ENCODE data around the gene GSN.
A peak's percentile ranks its signal among the peaks of the same experiment; 100 is the strongest.

The GSN gene

DNA sequence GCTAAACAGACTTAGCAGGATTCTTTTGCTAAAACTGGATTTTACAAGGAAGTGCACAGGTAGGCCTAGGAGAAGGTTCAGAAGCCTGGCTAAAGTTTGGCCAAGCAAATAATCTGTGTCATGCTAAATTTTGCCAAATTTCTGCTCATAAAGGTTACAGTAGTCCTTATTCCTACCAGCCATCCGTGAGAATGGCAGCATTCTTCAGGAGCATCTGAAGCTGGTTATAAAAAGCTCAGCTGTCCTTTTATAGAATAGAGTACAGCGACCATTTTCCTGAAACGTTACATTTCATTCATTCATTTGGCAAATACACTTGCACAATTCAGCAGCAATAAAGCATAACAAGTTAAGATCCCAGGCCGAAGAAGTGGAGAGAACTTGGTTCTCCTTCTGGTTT lies 6.9 kb downstream of the GSN start:
- no peak for DNase-seq

DNA sequence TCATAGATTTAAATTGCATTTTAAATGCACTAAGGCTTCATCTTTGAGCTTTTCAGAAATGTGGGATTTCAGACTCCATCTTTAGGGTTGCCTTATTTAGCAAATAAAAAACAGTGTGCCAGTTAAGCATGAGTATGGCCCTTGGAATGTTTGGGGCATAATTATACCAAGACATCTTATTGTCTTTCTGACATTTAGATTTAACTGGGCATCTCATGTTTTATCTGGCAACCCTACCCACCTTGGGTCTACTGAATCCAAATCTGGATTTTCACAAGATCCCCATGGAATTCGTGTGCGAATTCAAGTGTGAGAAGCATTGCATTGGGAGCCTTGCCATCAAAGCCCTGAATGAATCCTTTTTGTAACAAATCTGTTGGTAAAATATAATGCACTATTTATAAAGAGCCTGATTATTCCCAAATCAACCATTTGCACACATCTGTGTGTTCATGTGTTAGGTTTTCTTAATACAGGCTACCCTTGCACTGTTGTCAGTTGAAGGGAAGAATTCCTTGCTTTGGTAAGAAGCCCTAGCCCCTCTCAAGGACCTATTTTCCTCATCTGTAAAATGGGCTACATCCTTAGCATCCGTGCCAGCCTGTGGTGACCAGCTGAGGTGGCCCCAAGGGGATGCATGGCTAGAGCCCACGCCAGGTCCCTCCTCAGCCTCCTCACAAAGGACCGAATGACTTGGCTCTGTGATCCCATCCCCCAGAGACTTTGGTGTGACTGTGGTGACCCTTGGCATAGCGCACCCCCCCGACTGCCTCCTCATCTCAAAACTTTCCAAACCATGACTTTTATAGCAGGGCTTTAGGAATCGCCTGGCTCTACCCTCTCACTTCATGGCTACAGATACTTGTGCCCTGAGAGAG lies 8.1 kb downstream of the GSN start:
- DNase-seq: no peak

DNA sequence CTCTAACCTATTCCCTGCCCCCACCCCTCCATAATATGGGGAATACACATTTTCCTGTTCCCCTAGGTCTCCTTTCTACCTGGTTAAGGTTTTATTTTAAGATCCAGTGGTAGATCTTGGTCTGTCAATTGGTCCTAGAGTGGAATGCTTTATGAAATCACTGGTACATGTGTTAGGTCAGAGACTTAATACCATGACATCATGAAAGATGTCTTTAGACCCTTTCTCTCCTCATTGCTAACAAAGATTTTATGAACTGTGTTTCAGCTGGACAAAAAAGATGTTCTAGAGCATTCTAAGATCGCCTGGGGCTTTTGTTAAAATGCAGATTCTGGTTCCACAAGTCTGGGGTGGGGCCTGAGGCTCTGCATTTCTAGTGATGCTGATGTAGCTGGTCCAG lies 9.1 kb downstream of the GSN start:
- DNase-seq: no peak

DNA sequence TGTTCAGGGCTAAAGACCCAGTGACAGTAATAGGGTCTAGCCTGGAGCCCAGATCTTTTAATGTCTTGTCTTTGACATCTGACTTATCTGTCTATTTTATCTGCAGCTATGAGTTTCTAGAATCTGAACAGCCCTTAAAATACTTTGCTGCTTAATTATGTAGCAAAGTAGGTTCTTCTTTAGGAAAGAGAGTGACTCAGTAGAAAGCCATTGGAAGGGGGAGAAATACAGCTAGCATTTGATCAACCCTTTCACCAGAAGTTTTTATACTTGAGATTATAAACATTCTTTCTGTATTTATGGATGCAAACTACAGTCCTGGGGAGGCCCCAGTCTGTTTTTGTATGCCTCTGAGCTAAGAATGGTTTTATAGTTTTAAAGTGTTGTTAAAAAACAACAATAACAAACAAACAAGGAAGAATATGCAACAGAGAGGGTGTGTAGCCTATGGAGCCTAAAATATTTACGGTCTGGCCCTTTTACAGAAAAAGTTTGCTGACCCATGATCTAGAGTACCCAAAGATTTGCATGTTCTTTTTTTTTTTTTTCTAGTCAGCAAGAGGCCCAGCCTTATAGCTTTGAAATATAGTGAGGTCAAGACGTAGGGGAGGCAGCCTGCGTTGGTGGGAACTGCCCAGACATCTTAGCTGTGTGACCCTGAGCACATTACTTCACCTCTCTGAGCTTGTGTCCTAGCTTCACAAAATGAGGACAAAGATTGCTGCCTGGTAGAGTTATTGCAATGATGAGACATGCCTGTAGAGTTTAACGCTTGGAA lies 9.7 kb downstream of the GSN start:
- DNase-seq: no peak

DNA sequence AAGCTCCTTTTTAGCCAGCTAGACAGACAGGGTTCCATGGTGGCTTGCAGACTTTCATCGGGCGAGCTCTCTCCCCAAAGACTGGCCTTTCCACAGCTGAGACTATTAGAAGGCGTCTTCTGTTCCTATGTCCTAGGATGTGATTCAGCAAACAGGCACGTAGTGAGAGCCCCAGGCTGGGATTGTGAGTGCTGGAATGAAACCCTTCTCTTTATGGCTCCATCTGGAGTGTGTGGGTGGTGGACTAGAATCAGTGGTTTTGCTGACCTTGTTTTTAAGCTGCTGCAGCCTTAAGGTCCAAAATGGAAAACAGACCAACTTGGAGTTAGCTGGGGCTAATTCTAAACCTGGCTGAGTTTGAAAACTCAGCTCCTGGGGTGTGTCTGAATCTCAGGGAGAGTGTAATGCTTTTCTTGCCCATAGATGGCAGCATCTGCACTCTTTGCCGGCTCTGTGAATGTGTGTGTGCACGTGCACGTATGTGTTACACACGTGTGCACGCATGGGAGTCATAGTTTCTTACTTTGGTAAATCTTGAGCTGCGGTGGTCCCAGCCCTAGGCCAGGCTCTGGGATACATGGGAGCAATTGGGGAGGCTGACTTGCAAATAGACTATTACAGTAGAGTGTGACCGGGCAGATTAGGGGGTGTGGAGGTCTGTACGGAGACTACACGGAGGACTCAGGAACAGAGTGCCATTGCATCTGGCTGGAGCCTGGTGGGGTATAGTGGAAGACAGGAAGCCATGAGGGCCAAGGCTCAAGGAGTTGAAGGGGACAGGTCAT lies 10.7 kb downstream of the GSN start:
- peak; percentile 44 to 49 for DNase-seq

DNA sequence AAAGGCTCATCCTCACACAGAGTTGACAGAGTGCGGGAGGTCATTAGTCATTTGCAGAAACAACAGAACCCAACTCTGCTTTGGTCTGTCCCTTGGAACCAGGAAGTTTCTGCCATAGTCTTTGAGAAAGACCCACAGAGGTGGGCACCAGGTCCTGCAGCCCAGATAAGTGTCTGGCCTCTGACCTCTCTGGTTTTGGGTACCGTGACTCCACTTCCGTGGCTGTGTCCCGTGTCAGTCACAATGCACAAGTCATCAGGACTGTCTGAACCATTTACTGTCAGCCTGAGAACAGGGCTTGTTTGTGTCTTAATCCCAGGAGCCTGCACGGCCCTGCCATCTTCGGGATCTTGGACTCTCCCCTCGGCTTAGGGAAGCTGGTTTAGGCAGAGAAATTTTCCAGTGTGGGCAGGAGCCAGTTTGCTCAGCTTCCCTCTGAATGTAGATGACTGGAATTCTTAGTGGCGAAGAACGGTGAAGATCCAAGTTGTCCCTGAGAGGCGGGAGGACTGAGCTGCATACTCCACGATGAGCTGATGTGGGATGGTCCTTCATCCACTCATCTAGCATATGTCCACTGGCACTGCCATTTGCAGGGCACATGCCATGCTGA lies 11.9 kb downstream of the GSN start:
- no peak for DNase-seq

DNA sequence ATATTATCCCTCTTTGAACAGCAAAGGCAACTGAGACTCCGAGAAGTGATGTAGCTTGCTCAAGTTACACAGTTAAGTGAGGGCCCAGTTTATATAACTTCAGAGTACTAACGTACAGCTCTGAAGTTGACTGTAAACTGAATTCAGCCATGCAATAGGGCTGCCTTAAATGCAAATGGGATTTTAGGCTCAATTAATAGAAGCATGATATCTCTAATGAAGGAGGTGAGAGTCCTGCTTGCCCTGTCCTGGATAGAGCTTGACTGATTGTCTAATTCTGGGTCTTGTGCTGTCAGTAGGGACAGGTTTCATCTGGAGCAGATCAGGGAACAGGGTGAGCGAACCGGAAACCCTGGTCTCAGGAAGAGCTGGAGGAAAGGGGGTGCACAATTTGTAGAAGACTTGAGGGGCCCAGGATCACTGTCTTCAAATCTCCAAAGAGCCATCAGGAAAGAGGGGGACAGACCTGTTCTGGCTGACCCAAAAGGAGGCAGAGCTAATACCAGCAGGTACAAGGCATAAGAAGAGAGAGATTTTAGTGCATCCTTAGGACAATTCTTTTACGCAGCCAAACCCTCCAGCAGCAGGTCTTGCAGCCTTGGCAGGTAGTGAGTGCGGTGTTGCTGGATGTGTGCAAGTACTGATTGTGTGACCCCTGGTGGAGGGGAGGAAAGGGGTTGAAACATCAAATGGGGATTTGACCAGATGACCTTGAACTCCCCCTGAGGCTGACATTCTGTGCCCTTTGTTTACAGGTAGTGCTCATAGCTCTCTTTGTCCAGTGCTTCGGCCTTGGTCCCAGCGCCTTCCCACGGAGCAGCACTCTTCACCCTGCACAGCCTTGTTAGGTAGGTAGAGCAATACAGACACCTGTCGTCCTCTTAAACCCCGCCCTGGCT lies 13.0 kb downstream of the GSN start:
- DNase-seq: no peak

DNA sequence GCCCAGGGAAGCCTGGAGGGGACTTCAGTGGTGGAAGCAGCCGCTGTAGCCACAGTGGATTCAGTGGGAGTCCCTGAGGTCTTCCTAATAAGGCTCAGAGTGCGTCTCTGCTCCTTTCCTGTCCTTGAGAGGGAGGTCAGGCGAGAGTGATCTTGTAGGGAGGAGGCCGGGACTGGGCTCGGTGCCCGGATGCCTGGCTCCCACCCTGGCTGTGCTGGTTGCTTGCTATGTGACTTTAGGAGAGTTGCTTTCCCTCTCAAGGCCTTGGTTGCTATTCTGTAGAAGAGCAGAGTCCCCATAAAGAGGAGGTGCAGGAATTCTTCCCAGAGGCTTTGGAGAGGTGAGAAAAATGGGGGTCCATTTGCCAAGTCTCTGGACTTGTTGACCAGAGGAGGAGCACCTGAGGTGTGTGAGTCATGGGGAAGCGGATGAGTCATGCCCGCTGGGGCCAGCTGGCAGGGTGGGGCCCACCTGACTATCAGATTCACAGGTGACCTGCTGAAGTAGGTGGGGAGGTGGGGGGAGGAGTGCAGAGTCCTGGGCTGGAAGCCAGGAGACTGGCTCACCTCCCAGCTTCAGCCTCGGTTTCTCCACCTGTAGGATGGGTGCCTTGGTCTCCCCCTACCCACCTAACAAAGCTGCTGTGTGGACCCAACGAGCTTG lies 13.8 kb downstream of the GSN start:
- DNase-seq: no peak

DNA sequence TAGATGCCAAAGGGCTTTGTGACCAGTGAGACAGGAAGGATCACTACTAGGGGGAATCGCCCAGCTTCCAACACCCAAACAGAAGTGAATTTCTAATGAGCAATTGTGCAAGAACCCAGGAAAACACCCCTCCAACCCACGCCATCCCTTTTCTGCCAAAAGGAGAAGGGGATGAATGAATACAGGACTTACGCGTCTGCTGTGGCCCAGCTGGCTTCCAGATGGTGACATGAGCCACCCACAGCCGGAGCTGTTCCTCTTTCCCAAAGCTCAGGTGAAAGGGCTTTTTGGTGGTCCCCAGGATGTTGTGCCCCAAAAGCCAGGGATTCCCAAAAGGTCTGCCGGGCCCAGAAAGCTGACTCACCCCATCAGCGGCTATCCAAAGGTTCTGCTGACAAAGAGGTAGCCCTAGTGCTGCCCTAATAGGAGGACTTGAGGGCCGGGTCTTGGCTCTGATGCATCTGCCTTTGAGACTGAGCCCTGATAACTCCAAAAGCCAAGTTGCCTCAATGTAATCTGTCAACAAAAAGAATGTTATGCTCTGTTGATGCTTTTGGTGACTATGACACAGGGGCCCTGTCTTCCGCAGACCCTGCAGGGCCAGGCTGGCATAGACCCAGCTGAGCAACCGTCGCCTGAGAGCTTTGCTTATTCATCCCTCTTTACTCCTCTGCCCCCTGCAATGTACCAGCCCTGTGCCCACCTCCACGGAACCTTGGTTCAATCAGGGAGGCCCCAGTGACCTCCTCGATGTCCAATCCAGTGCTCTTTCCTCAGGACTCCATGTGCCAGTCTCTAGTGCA lies 14.5 kb downstream of the GSN start:
- DNase-seq: peak in 1 of 2 donors; percentile 24

DNA sequence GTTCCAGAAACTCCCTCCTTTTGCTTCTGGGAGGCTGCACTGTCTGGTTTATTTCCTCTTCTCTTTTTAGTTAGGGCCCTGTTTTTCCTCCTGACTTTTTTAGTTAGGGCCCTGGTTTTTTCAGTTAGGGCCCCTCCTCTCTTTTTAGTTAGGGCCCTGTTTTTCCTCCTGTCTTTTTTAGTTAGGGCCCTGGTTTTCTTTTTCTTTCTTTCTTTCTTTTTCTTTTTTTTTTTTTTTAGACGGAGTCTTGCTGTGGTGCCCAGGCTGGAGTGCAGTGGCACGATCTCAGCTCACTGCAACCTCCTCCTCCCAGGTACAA lies 15.1 kb downstream of the GSN start:
- DNase-seq: no peak

DNA sequence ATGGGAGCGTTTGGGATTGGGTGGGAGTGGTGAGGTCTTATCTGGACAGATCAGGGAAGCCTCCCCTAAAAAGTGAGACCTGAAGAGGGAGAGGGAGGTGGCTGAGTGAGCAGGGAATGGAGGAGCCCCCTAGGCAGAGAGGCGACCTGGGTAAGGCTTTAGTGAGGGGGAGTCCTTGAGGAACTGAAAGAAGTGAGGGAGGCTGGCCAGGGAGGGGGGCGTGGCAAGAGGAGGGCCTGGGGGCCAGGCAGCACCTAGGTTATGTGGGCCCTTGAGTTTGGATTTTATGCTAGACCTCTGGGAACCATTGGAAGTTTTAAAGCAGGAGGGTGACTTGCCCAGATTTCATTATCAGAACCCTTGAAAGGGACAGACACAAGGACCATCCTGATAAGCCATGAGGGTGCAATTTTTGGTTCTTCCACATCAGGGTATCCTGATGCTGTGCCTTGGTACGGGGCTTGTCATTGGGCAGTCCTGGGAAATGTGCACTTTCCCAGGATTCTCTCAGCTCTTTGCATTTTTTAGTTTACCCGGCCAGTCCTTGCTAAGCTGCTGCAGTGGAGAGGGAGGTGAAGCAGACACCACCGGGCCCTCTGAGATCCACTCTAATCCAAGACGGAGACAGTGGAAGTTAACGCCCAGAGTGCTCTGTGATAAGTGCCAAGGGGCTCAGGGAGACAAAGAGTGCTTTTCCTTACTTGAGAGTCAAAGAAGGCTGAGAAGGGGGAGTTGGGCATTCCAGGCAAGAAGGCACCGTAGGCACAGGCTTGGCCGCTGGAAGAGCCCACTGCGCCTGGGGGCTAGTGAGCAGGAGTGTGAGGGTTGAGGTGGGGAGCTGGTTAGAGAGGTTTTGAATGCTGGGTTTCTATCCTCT lies 16.1 kb downstream of the GSN start:
- DNase-seq: no peak

DNA sequence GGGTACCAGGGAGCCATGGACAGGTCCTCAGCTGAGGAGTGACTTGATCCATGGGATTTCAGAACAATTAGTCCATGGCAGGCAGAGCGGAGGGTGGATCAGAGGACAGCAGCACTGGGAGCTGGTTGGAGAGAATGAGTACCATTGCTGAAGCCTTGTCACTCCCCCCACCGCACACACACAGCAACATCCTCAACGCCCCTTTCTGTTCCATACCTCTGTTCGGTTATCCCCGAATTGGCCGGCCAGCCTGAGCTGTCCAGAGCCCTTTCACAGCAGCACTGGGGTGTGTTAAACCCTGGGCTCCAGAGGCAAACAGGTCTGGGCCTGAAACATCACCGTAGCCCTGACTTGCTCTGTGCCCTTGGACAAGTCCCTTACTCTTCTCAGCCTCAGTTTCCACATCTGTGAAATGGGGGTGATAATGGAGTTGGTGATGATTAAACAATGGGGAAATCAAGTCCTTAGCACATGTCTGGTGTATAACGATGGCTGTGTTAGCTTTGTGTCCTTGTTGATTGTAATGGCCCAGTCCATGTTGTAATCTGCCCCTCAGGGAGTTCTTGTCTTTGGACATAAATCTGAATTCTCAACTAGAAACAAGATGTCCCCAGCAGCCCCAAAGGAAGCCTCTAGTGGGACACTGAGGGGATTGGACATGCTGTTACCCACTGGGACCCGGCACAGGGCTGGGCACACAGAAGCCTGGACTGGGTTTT lies 16.9 kb downstream of the GSN start:
- no peak for DNase-seq

DNA sequence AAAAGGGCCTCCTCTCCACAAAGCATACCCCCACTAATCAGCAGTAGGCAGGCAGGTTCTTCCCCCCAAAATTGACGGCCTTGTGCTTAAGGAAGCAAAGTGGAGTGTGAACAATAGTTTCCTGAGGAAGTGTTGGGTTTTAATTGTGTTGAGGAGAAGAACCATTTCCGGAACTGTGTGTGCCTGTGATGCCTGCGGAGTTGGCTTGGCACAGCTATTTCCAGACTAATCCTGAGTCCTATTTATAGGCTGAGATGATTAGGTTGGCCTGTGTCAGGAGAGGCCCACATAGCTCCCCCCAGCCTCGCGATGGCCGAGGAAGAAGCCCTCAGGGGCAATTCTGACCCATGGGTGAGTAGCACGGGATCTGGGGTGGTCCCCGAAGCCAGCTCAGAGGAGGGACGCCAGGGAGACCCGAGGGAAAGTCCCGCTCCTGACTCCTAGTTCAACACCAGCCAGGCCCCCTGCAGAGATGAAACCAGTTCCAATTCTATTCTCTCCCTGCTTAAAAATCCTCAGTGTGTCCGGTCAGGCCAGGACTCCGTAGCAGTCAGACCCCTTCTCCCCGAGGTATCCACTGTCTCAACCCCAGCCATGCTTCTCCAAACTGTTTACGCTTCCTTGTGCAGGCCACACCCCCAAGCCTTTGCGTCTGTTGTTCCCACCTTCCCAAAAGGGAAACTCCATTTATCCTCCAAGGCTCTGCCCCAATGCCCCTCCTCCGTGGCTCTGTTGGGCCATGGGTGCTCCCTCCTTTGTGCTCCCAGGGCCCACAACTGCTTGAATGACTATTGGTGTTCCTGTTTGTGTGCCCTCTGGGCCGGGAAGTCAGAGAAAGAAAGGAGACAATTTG lies 18.1 kb downstream of the GSN start:
- no peak for DNase-seq

DNA sequence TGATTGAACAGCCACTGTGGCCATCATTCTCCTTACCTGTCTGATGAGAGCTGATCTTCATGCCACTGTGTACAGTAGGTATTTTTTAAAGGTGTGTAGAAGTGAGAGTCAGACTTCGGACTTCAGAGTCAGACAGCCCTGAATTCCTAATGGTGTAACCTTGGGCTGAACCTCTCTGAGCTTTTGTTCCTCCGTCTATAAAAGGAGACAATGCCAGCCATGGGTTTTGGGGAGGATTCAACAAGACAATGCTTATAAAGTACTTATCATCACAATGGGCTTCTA lies 18.7 kb downstream of the GSN start:
- DNase-seq: no peak

DNA sequence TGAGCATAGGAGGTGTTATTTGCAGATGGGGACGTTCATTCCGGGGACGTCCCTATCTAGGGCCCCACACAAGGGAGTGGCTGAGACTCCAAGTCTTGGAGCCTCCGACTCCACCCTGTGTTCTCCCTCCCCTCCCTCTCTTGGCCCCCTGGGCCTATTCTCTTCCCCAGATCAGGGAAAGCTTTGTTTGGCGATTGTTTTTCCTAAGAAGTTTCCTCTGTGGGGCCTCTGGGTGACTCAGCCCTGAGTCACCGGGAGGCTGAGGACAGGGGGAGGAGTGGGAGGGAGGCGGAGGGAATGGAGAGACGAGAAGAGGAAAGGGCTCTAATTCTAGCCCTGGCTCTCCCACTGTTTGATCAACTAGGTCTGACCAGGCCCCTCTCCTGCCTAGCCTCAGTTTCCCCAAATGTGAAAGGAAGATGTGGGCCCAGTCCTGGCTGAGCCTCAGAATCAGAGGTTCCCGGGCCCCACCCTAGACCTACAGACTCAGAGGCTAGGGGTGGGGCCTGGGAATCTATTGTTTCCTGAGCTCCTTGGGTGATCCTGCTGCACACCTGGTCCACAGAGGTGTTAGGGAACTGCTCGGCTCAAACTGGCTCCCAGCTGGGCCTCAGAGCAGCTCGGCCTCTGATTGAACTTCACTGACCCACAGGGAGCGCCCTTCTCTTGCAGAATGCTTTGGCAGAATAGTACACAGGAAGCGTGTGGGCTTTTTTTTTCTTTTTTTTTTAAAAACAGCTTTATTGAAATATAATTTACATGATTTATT lies 19.2 kb downstream of the GSN start:
- peak in 1 of 2 donors; percentile 44 for DNase-seq

DNA sequence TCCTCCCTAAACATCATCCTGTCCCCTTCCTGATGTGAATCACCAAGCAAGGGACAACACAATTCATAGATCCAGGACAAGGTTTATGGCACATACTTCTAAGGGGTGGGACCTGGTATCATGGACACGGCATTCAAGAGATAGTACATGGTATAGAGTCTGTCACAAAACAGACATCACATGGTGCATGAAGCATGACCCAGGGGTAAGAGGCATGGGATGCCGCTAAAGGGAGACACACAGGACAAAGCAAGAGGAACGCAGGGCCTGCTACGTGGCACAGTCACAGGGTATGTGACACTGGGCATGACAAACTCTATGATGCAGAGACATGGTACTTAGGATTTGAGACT lies 20.7 kb downstream of the GSN start:
- no peak for DNase-seq

DNA sequence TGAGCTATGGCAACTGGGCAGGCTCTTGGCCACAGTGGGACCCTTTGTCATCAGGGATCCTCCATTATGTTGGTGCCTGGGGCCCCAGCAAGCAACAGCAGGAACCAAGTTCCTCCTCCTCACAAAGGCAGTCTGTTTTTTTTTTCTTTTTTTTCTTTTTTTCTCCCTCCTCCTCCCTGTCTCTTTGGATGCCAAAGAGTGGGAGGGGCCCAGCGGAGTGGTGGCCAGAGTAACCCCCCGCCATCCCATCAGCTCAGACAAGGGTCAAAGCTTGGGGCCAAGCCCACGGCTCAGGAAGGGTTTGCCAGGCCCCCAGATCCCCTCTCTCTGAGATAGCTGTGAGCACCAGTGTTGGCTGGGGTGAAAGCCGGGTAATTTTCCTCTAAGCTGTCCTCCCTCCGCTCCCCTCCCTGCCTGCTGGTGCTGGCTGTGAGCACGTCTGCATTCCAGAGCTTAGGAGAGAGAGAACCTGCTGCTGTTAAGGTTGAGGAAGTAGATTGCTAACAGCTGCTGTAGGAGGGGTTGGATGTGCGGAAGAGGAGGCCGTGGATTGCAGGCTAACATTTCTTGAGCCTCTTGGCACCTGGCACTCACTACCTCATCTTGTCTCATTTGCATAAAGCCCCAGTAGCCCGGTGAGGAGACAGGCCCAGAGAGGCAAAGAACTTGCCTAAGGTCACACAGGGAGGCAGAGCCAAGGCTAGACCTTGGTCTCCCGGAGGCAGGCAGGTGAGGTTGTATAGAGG lies 21.2 kb downstream of the GSN start:
- no peak for DNase-seq
